Measurements from ENCODE around the gene TMEM40.

Gene TMEM40

DNA sequence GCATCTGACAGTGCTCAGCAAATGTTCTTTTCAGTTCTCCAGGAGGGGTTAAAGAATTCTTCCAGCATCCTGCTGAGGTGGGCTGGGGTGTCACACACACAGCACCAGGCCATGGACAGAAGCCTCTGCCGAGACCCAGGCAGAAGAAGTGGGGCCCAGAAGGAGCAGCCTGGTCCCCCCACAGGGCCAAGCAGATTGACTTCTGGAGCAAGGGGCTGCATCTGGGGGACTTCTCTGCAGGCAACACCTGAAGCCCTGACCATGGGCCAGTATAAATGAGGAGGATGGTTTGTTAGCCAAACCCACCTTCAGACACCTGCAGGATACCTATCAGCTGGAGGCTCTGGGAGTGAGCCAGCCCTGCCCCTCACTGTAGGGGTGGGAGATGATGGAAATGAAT lies 16.2 kb upstream of the TMEM40 start:
- DNase-seq, result no peak

DNA sequence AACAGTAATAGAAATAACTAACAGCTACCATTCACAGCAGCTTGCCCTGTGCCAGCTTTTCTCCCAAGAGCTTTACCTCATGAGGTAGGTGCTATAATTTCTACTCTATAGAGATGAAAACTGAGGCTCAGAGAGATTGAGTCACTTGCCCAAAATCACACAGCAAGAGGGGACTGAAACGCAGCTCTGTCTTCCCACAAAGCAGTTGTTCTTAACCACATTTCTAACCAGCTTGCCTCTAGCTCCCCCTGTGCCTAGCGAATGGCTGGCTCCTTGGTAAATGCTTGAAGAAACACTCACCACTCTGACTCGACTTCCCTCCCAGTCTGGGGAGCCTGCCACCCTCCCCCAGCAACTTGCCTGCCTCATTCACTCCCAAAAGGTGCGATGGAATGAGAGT lies 15.6 kb upstream of the TMEM40 start:
- no peak for DNase-seq

GRCh38 chr3:12773710-12774086 lies 14.6 kb upstream of the TMEM40 start:
- DNase-seq, result no peak

GRCh38 chr3:12773030-12773709 lies 14.1 kb upstream of the TMEM40 start:
- no peak for DNase-seq

GRCh38 chr3:12772462-12772861 lies 13.4 kb upstream of the TMEM40 start:
- DNase-seq, result no peak

DNA sequence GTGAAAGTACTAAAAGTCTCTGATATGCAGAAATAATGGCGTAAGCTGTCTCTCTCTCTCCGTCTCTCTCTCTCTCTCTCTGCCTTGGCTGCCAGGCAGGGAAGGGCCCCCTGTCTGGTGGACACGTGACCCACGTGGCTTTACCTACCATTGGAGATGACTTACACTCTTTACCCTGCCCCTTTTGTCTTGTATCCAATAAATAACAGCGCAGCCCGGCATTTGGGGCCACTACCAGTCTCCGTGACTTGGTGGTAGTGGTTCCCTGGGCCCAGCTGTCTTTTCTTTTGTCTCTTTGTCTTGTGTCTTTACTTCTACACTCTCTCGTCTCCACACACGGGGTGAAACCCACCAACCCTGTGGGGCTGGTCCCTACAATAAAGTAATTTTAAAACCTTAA lies 12.2 kb upstream of the TMEM40 start:
- DNase-seq, result no peak

GRCh38 chr3:12769761-12770160 lies 10.7 kb upstream of the TMEM40 start:
- no peak for DNase-seq

DNA sequence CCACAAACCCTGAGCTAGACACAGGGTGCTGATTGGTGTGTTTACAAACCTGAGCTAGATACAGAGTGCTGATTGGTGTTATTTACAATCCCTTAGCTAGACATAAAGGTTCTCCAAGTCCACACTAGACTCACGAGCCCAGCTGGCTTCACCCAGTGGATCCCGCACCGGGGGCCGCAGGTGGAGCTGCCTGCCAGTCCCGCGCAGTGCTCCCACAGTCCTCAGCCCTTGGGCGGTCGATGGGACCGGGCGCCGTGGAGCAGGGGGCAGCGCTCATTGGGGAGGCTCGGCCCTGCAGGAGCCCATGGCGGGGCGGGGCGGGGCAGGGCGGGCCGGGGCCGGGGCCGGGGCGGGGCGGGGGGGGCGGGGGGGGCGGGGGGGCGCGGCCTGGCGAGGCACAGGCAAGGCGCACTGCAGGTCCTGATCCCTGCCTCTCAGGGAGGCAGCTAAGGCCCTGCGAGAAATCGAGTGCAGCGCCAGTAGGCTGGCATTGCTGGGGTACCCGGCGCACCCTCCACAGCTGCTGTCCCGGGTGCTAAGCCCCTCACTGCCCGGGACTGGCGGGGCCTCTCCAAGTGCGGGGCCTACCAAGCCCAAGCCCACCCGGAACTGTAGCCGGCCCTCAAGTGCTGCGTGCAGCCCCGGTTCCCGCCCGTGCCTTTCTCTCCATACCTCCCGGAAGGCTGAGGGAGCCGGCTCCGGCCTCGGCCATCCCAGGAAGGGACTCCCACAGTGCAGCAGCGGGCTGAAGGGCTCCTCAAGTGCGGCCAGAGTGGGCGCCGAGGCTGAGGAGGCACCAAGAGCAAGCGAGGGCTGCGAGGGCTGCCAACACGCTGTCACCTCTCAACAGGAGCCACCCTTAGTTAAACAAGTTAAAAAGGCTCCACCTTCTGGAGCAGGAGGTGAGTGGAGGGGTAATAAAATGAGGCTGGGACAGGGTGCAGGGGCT lies 9.8 kb upstream of the TMEM40 start:
- no peak for DNase-seq

- DNase-seq, result no peak
Measured at GRCh38 chr3:12766541-12766940, 7.5 kb upstream of the TMEM40 start.

DNA sequence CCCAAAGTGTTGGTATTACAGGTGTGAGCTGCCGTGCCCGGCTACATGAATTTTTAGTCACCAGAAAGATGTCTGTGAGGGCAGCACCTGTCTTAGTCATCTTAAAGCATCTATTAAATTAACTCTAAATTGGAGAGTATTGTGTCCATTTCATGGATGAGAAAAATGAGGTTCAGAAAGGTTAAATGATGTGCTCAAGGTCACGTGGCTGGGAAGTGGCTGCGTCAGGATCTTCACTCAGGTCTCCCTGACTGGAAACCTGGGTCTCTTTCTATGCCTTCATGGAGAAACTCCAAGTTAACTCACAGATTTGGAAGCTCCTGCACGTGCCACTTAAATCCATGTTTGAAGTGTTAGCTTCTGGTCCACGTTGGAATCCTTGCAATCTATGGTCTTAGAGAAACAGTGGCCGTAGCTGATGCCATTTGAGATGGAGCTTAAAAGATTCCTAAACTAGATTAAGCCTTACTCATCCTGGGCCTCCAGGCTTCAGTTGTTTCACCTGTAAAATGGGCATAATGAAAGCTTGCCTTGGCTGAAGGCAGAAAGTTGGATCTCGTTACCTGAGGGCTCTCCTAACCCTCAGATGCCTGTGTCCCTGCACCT lies 5.2 kb upstream of the TMEM40 start:
- no peak for DNase-seq

- no peak for DNase-seq
Measured at GRCh38 chr3:12759693-12760565, 870 bp upstream of the TMEM40 start.

GRCh38 chr3:12758025-12758781 lies 856 bp downstream of the TMEM40 start:
- no peak for DNase-seq

- no peak for DNase-seq
Measured at GRCh38 chr3:12756635-12757034, 2.4 kb downstream of the TMEM40 start.

GRCh38 chr3:12756175-12756574 lies 2.9 kb downstream of the TMEM40 start:
- no peak for DNase-seq

GRCh38 chr3:12755754-12756153 lies 3.3 kb downstream of the TMEM40 start:
- DNase-seq, result no peak

- DNase-seq, result no peak
Measured at GRCh38 chr3:12754313-12754712, 4.7 kb downstream of the TMEM40 start.

- no peak for DNase-seq
Measured at GRCh38 chr3:12753275-12754028, 5.6 kb downstream of the TMEM40 start.

DNA sequence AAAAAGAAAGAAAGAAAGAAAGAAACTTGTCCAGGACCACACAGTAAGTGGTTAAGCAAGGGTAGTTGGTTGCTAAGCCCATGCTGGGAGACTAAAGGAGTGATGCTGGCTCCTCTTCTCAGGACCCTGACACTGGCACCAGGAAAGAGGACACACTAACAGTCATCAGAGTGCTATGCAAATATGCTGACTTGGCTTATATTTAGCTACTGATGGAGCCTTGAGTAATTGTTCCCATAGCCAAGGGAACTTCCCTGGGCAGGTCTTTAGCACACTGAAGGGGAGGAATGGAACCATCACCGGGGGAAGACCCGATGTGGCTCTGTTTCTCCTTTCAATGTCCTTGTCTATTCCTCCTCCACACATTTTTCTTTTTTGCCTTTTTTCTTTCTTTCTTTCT lies 6.2 kb downstream of the TMEM40 start:
- no peak for DNase-seq

DNA sequence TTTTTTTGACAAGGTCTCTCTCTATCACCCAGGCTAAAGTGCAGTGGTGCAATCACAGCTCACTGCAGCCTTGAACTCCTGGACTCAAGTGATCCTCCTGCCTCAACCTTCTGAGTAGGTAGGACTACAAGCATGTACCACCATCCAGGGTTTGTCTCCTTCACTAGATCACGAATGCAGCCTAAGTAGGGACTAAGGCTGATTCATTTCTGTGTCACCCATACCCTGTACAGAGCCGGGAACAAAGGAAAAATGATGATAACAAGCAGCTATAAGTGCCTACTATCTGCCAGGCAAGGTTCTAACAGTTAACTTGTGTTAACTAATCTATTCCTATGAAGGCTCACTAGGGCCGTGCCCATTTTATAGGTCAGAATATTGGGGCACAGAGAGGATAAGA lies 7.0 kb downstream of the TMEM40 start:
- DNase-seq, result no peak

DNA sequence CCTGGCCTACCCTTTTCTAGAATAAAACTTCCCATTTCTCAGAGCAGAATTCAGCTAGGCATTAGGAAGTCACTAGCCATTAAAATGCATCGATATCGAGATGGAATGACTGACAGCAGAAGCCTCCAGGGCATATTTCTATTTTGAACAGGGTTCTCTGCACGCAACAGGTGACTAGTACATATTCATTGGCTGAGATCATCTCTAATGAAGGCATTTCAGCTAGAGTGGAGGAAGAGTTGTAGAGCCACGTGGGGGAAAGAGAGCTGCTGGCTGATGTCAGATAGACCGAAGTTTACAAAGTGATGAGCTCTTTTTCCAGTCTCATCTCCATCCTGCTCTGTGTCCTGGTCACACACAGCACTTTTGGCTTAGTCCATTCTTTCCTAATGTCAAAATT lies 7.5 kb downstream of the TMEM40 start:
- no peak for DNase-seq

- no peak for DNase-seq
Measured at GRCh38 chr3:12750658-12751071, 8.4 kb downstream of the TMEM40 start.

Measured in COR-L47 (cell line).